Measurements from ENCODE around the gene MRPS9.

MRPS9 gene

DNA sequence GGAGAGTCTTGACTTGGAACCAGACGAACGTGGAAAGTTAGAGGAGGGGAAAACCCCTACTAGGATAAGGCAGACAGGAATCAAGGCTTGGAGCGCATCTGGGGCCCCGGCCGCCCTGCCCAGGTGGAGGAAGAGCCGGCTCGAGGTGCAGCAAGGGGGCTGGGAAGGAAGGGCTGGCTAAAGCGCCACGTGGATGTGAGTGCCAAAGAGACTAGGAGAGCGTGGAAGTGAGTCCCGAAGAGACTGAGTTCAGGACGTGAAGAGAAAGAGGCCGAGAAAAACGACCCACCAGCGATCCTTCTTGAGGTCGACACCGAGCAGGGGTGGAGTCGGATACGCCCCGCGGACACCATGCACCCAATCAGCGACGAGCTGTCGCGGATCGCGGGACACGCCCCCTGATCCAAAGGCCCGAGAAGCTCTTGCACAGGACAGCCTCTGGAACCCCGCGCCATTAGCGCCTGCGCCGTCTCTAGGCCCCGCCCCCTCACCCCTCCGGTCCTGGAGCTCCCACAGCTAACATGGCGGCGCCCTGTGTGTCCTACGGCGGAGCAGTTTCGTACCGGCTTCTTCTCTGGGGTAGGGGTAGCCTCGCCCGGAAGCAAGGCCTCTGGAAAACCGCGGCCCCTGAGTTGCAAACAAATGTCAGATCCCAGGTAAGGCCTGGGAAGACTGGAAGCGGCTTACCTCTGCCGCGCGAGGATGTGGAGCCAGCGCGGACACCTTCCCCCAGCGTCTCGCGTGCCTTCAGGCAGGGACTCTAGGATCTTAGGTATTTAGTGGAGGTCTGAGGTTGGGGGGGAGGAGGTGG, at the start of gene MRPS9:
TSS of gene MRPS9 (plus strand) at position 498 of the 811 bp plus-strand sequence. CDS start at position 522, 24 bp downstream.
- TF ChIP-seq, protein P1, sequence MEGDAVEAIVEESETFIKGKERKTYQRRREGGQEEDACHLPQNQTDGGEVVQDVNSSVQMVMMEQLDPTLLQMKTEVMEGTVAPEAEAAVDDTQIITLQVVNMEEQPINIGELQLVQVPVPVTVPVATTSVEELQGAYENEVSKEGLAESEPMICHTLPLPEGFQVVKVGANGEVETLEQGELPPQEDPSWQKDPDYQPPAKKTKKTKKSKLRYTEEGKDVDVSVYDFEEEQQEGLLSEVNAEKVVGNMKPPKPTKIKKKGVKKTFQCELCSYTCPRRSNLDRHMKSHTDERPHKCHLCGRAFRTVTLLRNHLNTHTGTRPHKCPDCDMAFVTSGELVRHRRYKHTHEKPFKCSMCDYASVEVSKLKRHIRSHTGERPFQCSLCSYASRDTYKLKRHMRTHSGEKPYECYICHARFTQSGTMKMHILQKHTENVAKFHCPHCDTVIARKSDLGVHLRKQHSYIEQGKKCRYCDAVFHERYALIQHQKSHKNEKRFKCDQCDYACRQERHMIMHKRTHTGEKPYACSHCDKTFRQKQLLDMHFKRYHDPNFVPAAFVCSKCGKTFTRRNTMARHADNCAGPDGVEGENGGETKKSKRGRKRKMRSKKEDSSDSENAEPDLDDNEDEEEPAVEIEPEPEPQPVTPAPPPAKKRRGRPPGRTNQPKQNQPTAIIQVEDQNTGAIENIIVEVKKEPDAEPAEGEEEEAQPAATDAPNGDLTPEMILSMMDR (conservative IDR thresholded peaks at IDR 0.05; ENCODE audit: low read depth, low read length) = no peak
- peak within 1 kb of the TSS; percentile 95 for H3K4me3 ChIP-seq (ENCODE audit: low read length)
- DNase-seq (ENCODE audit: low read depth) = peak; percentile 87

DNA sequence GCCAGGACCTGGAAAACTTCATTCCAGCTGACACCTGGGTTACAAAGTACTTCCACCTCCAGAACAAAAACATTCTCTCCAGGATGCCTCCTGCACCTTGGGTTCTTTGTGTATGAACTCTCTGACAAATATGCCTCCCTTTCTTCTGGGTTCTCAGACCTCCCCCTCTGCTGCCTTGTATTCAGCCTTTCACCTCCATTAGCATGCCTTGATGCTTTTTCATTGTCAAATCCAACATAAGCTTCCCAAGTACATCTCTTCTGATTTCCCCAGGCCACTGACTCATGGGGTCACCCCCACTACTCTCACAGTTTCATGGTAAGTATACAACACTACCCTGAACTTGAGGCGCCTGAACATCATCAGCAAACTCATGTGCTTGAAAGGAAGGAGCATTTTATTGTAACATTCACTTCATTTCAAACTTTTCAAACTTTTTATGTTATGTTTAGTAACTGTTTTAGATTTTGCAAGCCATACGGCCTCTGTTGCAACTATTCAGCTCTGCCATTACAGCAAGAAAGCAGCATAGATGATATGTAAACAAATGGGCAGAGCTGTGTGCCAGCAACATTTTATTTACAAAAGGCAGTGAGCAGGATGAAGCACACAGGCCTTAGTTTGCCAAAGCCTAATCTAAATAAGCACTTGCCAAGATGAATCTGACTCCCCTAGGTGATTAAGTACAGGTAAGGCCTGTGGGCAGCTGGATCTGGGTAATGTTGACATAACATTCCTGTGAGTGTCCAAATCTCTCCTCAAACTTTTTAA, 32.5 kb upstream of the MRPS9 start:
- no peak overlapping the region for H3K4me3 ChIP-seq (ENCODE audit: low read length)
- TF ChIP-seq, protein P1 (conservative IDR thresholded peaks at IDR 0.05; ENCODE audit: low read depth, low read length) = no peak
- DNase-seq (ENCODE audit: low read depth) = no peak

DNA sequence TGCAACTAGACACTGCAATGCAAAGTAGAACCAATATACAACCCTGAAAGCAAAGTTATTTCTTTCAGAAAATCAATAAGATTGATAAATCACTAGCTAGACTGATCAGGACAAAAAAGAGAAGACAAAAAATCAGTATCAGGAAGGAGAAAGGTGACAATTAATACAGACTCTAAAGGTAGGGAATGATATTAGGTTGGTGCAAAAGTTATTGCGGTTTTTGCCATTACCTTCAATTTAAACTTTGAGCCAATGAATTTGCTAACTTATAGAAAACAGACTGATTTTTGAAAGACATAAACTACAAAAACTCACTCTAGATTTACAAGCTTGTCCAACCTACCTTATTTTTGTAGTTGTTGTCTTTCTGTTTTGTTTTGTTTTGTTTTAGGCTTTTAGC, 30.5 kb upstream of the MRPS9 start:
- DNase-seq (ENCODE audit: low read depth) = no peak
- H3K4me3 ChIP-seq (ENCODE audit: low read length) = no peak overlapping the region
- TF ChIP-seq, protein P1 (conservative IDR thresholded peaks at IDR 0.05; ENCODE audit: low read depth, low read length) = no peak

DNA sequence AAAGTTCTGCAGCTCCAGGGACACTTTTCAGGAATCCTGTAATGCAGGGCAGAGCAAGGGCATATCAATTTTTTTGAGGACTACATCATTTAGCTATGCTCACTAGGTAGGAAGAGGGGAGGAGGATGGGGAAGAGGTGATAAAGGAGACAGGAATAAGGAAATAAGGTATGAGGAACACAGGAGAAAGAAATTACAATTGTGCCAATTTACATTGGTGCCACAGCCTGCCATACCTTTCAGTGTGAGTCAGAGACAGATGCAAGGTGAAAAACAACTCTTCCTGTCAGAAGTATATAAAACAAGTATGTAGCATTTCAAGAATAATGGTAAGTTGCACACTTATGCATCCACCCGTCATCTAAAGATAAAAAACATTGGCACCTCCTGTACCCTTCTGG, 5.4 kb upstream of the MRPS9 start:
- TF ChIP-seq, protein P1 (conservative IDR thresholded peaks at IDR 0.05; ENCODE audit: low read depth, low read length) = no peak
- H3K4me3 ChIP-seq (ENCODE audit: low read length) = no peak overlapping the region
- DNase-seq (ENCODE audit: low read depth) = no peak

DNA sequence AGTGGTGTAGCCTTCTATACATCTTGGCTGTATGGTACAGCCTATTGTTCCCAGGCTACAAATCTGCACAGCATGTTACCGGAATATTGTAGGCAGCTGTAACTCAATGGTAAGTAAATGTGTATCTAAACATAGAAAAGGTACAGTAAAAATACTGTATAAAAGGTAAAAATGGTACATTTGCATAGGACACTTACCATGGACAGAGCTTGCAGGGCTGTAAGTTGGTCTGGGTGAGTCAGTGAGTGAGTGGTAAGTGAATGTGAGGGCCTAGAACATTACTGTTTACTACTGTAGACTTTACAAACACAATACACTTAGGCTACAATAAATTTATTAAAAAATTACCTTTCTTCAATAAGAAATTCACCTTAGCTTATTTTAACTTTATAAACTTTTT, 3.7 kb upstream of the MRPS9 start:
- TF ChIP-seq, protein P1 (conservative IDR thresholded peaks at IDR 0.05; ENCODE audit: low read depth, low read length) = no peak
- no peak overlapping the region for H3K4me3 ChIP-seq (ENCODE audit: low read length)
- DNase-seq (ENCODE audit: low read depth) = no peak

DNA sequence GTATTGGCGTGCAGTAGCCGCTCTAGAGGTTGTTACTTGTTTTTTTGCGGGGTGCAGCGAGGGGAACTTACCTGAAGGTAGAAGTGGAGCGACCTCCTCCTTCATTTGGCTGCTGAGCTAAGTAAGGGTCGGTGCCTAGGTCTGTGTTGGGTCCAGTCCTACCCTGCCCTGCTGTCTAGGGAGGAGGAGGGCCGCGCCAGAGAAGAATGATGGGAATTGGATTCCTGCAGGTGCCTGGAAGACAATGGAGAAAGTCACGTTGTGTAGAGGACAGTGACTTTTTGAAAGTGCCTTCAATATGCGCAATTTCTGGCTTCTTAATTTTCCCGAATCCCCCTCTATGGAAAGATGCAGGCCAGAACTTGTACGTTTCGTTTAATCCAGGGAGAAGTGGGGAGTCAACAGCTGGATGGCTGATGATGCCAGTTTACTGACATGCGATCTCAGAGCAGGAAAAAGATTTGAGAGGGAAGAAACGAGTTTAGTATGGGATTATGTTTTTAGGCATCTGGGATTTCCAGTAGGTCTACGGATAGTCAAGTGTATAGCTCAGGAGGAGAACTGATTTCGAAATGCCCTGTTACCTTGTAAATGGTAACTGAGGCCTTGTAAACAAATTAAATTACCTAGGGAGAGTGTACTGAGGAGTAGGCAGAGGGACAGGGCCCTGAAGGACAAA, 653 bp downstream of the MRPS9 start:
- TF ChIP-seq, protein P1 (conservative IDR thresholded peaks at IDR 0.05; ENCODE audit: low read depth, low read length) = no peak
- H3K4me3 ChIP-seq (ENCODE audit: low read length) = peak overlapping the region; percentile 95
- no peak for DNase-seq (ENCODE audit: low read depth)

Measured in retinal pigment epithelial cell (primary cell).